NCI-H1436 (cell line): Measurements from ENCODE around the gene RPL11.
"Not testable (repeated sequence)": the region's sequence is repeated elsewhere in the genome, so short reads cannot be mapped to it uniquely, and the experiment has no call there.

Experiments used
- DNase-seq: peaks from one replicate; lab custom pipeline; 2025; lab: John Stamatoyannopoulos, UW

The RPL11 gene

DNA sequence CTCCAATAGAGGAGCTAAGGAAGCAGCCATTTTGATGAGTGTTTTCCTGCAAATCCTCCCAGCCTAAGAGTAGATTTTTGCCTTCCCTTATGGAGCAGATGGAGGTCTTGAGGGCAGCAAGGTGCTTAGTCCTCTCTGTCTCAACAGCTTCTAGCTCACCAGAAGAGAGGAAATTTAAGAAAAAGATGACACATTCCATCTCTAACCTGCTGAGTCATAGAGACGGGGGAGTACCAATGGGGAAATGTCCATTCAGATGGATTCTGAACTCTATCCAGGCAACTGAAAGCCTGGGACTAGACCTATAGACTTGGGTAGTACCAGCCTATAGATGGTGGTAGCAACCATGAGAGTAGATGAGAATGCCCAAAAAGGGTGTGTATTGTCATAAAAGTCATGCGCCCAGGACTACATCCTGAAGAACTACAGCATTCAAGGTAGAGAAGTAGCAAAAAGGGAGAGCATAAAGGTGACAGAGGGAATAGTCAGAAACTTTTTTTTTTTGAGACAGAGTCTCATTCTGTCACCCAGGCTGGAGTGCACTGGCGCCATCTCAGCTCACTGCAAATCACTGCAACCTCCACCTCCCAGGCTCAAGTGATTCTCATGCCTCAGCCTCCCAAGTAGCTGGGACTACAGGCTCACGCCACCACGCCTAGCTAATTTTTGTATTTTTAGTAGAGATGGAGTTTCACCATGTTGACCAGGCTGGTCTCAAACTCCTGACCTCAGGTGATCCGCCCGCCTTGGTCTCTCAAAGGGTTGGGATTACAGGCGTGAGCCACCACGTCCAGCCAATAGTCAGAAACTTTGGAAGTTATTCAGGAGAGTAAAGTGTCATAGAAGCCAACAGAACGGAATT is 41.0 kb downstream of the RPL11 start:
- DNase-seq: no peak

DNA sequence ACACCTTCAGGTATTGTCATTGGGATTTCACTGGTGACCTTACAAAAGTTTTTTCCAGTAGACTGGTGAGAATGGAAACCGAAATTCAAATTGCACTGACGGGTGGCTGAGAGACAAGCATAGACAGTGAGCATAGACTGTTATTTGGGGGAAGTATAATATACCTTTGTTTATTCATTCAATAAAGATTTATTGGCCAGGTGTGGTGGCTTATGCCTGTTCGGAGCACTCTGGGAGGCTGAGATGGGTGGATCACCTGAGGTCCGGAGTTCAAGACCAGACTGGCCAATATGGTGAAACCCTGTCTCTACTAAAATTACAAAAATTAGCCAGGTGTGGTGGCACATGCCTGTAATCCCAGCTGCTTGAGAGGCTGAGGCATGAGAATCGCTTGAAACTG is 41.7 kb downstream of the RPL11 start:
- DNase-seq: not testable (repeated sequence)

DNA sequence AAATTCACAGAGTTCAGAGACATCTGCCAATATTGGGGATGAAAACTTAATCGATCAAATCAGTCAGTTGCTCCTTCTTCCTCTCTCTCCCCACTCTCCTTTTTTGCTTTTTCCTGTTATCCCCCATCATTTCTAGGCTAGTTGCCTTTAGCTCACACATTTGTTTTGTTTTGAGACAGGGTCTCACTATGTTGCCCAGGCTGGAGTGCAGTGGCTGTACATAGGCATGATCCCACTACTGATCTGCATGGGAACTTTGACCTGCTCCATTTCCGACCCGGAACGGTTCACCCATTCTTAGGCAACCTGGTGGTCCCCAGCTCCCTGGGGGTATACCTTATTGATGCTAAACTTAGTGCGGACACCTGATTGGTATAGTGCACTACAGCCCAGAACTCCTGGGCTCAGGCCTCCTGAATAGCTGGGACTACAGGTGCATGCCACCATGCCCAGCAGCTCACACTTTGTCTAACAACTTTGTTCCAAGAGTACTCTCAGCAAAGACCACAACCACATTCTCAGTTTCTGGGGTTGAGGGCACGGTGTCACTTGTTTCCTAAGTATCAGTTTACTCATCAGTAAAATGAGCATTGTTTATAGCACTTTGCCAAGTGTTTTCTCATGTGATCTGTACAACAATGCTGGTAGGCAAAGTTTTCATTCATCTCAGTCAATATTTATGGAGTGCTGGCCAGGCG is 45.0 kb downstream of the RPL11 start:
- DNase-seq: no peak

DNA sequence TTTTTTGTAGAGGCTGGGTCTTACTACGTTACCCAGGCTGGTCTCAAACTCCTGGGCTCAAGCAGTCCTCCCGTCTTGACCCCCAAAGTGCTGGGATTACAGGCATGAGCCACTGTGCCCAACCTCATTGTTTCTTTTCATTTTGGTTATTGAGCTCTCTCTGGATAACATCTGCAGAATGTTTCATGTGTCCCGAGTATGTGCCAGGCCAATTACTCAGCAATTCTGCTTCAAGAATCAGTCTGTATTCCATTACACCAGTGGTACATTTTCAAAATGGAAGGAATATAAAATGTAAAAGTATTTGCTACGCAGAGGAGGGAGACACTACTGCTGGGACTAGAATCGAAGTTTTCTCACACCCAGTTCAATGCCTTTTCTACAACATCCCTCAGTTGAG is 50.0 kb downstream of the RPL11 start:
- no peak for DNase-seq

DNA sequence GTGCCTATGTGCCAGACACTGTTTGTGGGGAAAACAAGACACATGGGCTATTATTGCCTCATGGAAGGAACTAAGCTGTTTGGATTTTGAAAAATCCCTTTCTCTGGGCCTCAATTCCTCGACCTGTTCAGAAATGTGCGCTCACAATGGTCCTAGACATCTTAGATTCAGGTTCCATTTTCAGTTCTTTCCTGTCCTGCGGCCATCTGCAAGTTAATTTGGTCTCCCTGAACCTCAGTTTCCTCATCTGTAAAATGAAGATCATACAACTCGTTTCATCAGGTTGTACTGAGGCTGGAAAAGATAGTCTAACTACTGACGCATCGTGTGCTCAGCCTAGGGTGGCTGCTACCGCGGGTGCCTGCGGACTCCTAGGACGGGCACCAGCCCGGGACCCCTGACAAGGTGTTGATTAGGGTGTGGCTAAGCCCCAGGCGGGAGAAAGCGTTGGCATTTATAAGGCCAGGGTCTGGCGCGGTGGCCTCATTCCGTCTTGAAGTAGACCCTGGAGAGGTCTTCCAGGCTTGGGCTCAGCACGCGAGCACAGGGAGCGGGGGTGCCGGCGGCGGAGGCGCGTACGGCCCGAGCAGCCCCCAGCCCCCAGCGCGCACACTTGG is 51.2 kb downstream of the RPL11 start:
- DNase-seq: no peak

DNA sequence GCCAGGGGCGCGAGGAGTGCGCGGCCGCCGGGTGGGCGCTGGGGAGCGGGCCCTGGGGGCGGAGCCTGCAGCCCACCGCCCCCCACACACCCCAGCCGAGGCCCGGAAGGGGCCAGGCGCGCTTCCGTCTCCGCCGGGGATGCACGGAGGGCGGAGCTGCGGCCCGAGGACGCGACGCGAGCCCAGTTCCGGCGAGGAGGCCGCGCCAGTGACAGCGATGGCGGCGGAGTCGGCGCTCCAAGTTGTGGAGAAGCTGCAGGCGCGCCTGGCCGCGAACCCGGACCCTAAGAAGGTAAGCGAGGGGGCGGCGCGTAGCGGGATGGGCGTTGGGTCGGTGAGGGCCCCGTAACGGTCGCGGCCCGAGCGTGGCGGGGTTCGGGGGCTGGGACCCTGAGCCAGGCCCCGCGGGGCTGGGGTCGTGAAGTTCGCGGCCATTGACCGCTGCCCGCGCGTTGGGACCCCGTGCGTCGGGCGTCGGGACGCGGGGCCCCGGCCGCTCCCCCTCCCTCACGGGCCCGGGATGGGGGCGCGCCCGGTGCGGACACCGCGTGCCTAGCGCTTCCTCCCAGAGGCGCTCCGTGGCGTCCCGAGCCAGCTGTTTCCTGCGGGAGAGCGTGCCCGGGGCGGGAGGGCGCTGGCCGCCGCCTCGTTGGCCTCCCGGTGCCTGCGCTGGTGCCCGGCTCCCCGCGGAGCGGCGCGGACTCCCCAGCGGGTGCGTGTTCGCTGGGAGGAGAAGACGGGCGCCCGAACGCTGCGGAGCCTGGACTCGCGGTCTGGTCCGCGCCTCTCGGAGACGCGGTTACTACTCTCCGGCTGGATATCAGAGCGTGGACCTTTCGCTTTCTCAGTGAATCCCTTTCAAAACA is 51.9 kb downstream of the RPL11 start, which contains the start of gene ELOA:
Gene ELOA (plus strand): TSS at position 185 of the 866 bp plus-strand sequence. CDS start 33 bp downstream, at position 218.
- peak; percentile 66 for DNase-seq

DNA sequence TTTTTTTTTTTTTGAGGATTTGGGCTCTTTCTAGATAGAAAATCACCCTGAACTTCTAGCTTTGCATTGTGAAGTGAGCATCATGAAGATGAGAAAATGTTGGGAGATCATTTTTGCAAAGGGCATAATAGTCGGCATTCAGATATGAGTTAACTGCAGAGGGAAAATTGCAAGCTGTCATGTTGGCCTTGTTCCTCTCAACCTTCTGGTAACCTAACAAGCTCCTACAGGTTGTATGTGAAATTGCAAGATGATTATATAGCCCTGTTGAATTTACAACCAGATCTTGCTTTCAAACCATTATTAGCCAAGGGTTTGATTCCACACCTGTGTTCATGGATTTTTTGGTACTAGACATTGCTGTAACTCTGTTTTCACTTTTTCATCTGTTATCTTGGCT is 53.9 kb downstream of the RPL11 start:
- DNase-seq: no peak
